ENCODE data around the gene C20orf202.
A peak's percentile ranks its signal among the peaks of the same experiment; 100 is the strongest.

Gene C20orf202

GRCh38 chr20:1184638-1185315 is 18.5 kb upstream of the C20orf202 start, which contains the start of gene TMEM74B:
TSS of gene TMEM74B (minus strand) at chr20:1184981. CDS start at chr20:1183801, 1,180 bp downstream.
- no peak for DNase-seq (ENCODE audit: low read depth)

- DNase-seq (ENCODE audit: low read depth), result no peak
These were observed 17.9 kb upstream of the C20orf202 start for GRCh38 chr20:1185316-1185741.

GRCh38 chr20:1185790-1186334 is 17.4 kb upstream of the C20orf202 start:
- DNase-seq (ENCODE audit: low read depth), result peak; percentile 57

DNA sequence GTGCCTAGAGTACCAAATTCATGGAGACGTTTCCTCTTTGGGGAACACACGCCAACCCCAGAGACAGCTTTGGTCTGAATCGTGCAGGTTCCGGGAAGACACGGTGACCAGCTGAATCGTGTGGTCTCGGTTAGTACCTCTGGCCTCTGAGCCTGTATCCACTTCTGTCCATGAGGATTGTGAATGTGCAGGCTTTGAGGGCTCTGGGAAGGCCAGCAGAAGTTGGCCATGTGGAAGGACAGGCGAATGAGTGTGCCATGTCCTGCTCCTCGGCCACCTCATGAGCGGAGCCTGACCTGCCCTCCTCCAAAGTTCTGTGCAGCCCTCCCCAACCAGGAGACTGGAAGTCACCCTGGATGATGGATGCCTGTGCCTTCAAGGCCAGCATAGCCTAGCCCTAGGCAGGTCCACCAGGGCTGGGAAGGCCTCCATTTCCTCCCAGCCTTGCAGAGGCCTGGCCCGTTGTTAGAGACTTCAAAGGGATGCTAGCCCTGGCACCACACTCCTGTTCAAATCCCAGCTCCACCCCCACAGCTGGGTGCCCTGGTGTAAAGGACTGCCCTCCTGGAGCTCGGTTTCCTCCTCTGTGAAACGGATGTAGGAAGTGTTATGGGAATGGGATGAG is 16.8 kb upstream of the C20orf202 start:
- DNase-seq (ENCODE audit: low read depth), result no peak

DNA sequence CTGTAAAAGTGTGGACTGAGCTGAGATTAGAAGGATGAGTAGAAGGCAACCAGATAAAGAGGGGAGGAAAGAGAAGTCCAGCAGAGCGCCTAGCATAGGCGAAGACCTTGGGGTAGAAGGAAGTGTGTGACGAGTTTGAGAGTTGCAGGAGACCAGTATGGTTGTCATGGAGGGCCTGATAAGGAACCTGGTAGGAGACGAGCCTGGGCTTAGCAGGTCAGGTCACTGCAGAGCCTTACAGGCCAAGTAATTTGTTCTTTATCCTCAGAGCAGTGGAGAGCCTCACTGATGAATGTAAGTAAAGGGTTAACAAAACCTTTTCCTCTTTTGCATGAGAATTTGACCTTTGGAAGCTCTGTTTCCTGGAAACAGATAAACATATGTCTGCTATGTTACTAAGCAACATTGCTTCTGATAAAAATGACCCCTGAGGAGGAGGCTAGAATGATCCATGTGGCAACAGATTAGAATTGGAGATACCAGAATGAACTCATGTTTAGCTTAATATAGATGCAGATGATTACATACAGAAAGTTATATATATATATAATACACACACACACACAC is 15.6 kb upstream of the C20orf202 start:
- DNase-seq (ENCODE audit: low read depth), result no peak

DNA sequence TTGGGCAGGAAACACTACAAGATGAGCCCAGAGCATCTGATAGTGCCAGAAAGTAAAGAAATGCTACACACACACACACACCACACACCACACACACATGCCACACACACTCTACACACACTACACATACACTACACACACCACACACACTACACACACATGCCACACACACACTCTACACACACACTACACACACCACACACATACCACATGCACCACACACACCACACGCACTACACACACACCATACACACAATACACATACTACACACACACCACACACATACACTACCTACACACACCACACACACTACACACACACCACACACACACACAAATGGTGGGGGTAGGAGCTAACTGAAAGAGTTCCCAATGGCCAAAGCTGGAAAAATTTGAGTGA is 14.9 kb upstream of the C20orf202 start:
- no peak for DNase-seq (ENCODE audit: low read depth)

- DNase-seq (ENCODE audit: low read depth), result no peak
These were observed 13.4 kb upstream of the C20orf202 start for GRCh38 chr20:1189827-1190226.

DNA sequence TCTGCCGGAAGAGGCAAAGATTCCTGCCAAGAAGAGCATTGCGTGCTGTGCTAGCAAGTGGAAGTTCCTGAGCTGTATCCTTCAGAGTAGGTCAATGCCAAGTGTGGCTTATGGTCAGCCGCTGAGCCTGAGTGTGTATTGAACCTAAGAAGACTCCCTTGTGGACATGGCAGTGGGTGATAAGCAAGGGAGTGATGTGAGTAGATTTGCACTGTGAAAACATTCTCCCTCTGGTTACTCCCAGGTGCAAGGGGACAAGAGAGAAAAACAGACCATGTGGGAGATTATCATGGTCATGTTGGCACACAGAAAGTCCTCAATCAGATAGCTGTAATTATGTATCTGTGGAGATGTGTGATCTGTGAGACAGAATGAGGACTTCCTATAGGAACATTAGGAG is 12.4 kb upstream of the C20orf202 start:
- no peak for DNase-seq (ENCODE audit: low read depth)

DNA sequence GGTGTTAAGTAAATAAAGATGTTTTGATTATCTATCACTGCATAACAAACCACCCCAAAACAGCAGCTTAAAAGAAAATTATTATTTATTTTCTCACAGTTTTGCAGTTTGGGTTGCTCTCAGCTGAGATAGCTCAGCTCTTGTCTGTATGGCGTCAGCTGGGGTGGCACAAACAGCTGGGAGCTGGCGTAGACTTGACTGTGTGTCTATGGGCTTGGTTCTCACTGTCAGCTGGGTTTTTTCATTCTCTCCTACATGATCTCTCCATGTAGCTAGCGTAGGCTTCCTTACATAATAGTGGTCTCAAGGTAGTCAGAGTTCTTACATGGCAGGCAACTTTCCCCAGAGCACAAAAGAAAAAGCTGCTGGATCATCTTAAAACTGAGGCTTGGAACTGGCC is 12.0 kb upstream of the C20orf202 start:
- DNase-seq (ENCODE audit: low read depth), result no peak

GRCh38 chr20:1195226-1195625 is 8.0 kb upstream of the C20orf202 start:
- DNase-seq (ENCODE audit: low read depth), result no peak

DNA sequence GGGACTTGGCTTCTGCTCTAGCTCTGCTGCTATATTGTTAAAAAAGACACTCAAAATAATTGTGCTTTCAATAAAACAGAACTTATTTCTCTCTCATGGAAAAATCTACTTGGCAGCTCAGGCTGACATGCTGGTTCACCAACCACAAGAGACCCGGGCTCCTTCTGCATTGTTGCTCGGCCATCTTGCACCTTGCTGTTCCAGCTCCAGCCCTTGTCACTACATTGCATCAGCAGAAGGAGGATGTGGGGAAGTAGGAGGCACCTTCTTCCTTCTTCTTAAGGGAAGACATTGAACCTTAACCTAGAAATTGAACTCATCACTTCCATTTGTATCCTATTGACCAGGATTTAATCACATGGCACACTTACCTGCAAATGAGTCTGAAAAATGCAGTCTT is 6.6 kb upstream of the C20orf202 start:
- DNase-seq (ENCODE audit: low read depth), result no peak

DNA sequence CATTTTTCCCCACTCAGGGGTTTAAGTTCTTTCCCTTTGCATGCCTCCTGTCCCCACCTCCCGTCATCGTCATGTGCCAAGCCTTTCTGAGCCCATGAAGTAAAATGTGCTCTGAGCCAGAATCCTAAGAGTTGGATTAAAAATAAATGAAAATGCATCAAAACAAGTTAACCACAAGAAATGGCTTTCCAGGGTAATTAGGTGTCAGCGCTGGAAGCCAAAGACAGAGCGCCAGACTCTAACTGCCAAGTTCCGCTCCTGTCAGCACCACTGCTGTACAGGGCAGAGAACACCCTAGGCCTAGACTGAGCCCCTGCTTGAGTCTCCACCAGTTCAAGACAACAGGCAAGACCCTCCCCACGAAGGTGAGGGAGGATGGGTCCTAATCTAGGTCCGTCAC is 5.5 kb upstream of the C20orf202 start:
- DNase-seq (ENCODE audit: low read depth), result no peak

- DNase-seq (ENCODE audit: low read depth), result no peak
These were observed 4.5 kb upstream of the C20orf202 start for GRCh38 chr20:1198751-1199150.

DNA sequence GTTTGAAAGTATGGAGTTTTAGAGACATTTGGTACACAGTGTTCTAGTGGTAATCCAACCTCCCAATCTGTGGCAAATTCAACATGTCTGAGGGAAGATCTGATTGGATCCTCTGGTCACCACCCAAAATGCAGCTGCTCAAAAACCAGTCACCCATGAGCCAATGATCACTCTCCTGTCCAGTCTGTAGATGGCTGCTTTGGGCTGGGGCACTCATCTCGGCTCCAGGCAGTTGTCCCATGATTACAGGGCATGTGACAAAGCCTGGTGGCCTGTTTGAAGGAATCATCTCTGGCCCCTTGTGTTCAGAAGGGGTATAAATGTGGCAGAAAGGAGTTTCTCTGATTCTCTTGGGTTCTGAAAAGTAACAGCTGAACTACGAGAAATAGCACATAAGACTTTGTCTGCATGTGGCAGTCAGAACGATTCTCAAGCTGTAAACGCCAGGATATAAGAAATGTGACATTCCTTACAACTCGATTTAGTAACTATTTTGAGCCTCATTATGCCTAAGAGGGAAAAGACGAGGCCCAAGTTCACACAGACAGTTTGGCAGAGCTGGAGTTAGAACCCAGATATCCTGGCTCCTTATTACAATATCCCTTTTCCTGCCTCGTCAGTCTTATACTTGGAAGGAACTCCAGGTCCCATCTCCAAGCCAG is 3.9 kb upstream of the C20orf202 start:
- no peak for DNase-seq (ENCODE audit: low read depth)

DNA sequence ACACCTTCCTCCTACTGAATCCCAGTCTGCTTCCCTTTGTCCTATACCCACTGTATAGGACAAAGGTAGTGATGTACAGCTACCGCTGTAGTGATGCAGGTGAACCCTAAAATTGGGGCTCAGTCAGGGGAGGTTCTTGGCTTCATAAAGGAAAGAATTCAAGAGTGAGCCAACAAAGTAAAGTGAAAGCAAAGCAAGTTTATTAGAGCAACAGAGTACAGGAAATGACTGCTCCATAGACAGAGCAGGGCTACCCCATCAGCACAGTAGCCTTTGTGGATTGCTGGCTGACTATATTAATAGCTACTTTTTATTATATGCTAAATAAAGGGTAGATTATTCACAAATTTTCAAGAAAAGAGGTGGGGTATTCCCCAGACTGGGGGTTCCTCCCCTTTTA is 3.3 kb upstream of the C20orf202 start:
- DNase-seq (ENCODE audit: low read depth), result no peak

DNA sequence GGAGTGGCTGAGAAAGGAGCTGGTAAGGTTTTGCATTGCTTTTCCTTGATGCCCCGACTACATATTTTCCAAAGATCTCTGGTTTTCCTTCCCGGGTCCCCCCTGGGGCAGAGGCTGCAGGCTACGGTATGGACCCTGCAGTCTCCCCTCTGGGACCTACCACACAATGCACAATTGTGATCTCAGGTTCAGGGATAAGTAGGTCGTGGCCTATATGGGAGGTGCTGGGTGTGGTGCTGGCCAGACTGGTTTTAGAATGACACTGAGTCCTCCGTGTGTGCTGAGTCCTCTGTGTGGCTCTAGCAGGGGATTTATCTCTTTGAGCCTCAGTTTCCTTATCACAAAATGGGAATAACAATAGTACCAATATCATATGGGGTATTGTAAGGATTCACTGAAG is 376 bp downstream of the C20orf202 start:
- no peak for DNase-seq (ENCODE audit: low read depth)

GRCh38 chr20:1204113-1204512 is 859 bp downstream of the C20orf202 start:
- no peak for DNase-seq (ENCODE audit: low read depth)

- DNase-seq (ENCODE audit: low read depth), result no peak
These were observed 1.3 kb downstream of the C20orf202 start for GRCh38 chr20:1204576-1204975.

DNA sequence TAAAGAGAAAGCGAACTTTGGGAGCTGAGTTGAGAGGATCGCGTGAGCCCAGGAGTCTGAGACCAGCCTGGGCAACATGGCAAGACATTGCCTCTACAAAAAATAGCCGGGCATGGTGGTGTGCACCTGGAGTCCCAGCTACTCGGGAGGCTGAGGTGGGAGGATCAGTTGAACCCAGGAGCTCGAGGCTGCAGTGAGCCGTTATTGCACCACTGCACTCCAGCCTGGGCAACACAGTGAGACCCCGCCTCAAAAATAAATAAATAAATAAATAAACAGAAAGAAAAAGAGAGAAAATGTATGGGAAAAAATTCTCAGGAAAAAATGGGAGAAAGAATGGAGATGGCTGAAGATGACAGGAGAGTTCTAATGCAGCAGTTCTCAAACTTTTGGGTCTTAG is 2.5 kb downstream of the C20orf202 start:
- DNase-seq (ENCODE audit: low read depth), result no peak

- no peak for DNase-seq (ENCODE audit: low read depth)
These were observed 3.3 kb downstream of the C20orf202 start for GRCh38 chr20:1206366-1207148.

- no peak for DNase-seq (ENCODE audit: low read depth)
These were observed 4.1 kb downstream of the C20orf202 start for GRCh38 chr20:1207293-1207878.
